Body of pancreas (tissue), 4 donors: Measurements from ENCODE around the gene LSMEM2.

Source experiments
- POLR2A ChIP-seq, 3 donors: fragments of 450-650 bp; IDR thresholded peaks; one replicate each; pipeline ENCODE4 v1.6.1; 2016; ENCODE audit warnings: antibody characterized with exemption in 3 of 3, mild to moderate bottlenecking in 2 of 3
- TF ChIP-seq, protein P1 (sequence below), 7 experiments: fragments of 450-650 bp in 4 of 7; fragments of 200-600 bp in 3 of 7; sonication (generic) in 3 of 7; IDR thresholded peaks; one replicate each; pipeline ENCODE4 v1.5.1; 2016 to 2019; ENCODE audit warnings: antibody characterized with exemption in 7 of 7

DNA sequence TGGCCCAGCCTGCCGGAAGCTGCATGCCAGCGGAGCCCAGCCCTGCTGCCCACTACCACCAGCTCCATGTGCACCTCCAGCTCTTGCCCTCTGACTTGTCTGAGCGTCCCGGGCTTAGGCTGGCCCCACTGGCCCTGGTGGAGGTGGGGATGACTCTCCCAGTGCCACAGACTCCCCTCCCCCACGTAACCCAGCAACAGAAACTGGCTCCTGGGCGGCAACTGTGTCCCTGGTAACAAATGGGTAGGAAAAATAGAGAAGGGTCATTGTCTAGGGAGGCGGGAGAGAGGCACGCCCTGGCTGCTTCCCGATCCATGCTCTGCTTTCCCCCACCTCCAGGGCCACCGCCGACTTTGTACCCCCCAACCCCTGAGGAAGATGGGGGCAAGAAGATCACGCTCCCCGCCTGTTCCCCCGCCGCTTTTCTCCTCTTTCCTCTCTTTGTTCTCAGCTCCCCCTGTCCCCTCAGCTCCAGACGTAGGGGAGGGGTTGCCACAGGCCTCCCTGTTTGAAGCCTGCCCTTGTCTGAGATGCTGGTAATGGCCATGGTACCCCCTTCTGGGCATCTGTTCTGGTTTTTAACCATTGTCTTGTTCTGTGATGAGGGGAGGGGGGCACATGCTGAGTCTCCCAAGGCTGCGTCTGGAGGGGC, 20.7 kb upstream of the LSMEM2 start:
- TF ChIP-seq, protein P1, sequence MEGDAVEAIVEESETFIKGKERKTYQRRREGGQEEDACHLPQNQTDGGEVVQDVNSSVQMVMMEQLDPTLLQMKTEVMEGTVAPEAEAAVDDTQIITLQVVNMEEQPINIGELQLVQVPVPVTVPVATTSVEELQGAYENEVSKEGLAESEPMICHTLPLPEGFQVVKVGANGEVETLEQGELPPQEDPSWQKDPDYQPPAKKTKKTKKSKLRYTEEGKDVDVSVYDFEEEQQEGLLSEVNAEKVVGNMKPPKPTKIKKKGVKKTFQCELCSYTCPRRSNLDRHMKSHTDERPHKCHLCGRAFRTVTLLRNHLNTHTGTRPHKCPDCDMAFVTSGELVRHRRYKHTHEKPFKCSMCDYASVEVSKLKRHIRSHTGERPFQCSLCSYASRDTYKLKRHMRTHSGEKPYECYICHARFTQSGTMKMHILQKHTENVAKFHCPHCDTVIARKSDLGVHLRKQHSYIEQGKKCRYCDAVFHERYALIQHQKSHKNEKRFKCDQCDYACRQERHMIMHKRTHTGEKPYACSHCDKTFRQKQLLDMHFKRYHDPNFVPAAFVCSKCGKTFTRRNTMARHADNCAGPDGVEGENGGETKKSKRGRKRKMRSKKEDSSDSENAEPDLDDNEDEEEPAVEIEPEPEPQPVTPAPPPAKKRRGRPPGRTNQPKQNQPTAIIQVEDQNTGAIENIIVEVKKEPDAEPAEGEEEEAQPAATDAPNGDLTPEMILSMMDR (IDR thresholded peaks at IDR 0.05), result no peak
- no peak for TF ChIP-seq POLR2A (IDR thresholded peaks at IDR 0.05)
